Measurements from ENCODE around the gene MX2.

DNA sequence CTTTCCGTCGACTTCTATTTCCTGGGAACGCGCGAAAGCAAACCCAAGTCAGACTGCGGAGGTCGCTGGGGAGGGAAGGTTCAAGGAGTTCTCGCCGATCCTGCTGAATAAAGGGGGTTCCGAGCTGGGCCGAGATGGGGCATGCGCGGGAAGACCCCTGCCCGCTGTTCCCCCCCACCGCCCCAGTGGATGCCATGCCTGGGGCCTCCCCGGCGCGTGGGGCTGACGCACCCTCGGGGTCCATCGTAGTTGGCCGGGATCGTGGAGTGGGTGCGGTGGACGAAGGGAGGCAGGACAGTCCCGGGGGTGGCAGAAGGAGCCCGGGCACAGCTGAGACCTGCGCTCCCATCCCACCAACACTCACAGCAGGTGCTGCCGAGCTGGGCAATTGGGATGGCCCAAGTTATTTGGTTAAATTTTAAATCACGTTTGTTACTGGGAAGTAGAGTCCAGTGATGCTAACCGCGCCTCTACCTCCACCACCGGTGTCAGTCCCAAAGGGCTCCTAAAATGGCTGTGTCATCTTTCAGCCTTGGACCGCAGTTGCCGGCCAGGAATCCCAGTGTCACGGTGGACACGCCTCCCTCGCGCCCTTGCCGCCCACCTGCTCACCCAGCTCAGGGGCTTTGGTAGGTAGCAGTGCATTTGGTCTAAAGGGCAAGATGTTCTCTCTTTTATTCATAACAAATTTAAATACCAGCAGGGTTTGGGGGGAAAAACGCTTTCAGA lies 65.0 kb downstream of the MX2 start:
- TF ChIP-seq, protein P1, sequence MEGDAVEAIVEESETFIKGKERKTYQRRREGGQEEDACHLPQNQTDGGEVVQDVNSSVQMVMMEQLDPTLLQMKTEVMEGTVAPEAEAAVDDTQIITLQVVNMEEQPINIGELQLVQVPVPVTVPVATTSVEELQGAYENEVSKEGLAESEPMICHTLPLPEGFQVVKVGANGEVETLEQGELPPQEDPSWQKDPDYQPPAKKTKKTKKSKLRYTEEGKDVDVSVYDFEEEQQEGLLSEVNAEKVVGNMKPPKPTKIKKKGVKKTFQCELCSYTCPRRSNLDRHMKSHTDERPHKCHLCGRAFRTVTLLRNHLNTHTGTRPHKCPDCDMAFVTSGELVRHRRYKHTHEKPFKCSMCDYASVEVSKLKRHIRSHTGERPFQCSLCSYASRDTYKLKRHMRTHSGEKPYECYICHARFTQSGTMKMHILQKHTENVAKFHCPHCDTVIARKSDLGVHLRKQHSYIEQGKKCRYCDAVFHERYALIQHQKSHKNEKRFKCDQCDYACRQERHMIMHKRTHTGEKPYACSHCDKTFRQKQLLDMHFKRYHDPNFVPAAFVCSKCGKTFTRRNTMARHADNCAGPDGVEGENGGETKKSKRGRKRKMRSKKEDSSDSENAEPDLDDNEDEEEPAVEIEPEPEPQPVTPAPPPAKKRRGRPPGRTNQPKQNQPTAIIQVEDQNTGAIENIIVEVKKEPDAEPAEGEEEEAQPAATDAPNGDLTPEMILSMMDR (IDR thresholded peaks at IDR 0.05): no peak
- no peak for TF ChIP-seq POLR2A (IDR thresholded peaks at IDR 0.05)
- TF ChIP-seq EP300 (IDR thresholded peaks at IDR 0.05): no peak

Measured in tibial nerve (tissue), 4 donors.